Fibroblast of the aortic adventitia (primary cell): ENCODE measurements around the gene OSER1. TPM values are rescaled to one million over a fixed set of nuclear protein-coding genes. Genes with fewer than 3 reads are reported as not detected.

Experiments used
- DNase-seq: peaks from one replicate; pipeline ENCODE4 v3.0.0-alpha.2; 2010; ENCODE audit warnings: low read depth
- H3K4me3 ChIP-seq: 2 replicates; pipeline ENCODE4 v1.5.1; 2011; ENCODE audit warnings: low read depth, mild to moderate bottlenecking, control low read depth, low read length, moderate library complexity
- total RNA-seq: library from RNA; depleted of rRNA; stranded (reverse); fragments of >200 nt; gene quantifications from 2 replicates; pipeline ENCODE4 v1.2.3, GENCODE V29; 2012; ENCODE audit warnings: low replicate concordance
- TF ChIP-seq, protein P1 (sequence below): IDR thresholded peaks from 2 replicates; pipeline ENCODE4 v1.5.1; 2011; ENCODE audit warnings: mild to moderate bottlenecking, low read length, control low read depth, inconsistent platforms; ENCODE audit not compliant: insufficient read depth

The OSER1 gene
- total RNA-seq, 1 donor = 45.1 TPM

DNA sequence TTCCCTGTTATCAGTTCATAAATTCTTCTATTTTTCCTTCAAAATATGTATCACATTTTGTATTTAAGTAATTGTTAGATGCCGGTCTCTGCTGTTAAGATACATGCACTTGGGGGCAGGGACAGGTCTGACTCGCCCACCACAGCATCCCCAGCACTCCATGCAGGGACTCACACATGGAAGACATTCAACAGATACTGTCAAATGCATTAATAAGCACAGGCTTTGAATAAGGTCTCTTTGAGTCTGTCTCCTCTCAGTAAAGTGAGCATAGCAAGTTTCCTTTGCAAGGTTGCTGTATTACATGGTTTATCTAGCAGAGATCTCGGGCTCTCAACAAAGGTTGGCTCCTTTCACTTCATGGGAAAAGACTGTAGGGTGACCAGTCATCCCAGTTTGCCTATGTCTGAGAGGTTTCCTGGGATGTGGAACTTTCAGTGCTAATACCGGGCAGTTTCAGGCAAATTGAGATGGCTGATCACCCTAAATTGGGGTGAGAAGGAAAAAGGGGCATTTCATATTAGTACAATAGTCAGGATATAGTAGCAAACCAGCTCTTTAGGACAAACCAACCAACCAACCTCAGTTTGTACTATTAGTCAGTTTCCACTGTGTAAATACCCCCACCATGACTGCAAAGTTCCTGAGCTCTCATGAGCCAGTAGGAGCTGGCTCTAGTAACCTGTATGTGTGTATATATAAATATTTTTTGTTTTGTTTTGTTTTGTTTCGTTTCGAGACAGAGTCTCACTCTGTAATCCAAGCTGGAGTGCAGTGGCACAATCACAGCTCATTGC is 38.6 kb downstream of the OSER1 start:
- H3K4me3 ChIP-seq = no peak overlapping the region
- TF ChIP-seq, protein P1, sequence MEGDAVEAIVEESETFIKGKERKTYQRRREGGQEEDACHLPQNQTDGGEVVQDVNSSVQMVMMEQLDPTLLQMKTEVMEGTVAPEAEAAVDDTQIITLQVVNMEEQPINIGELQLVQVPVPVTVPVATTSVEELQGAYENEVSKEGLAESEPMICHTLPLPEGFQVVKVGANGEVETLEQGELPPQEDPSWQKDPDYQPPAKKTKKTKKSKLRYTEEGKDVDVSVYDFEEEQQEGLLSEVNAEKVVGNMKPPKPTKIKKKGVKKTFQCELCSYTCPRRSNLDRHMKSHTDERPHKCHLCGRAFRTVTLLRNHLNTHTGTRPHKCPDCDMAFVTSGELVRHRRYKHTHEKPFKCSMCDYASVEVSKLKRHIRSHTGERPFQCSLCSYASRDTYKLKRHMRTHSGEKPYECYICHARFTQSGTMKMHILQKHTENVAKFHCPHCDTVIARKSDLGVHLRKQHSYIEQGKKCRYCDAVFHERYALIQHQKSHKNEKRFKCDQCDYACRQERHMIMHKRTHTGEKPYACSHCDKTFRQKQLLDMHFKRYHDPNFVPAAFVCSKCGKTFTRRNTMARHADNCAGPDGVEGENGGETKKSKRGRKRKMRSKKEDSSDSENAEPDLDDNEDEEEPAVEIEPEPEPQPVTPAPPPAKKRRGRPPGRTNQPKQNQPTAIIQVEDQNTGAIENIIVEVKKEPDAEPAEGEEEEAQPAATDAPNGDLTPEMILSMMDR = no peak
- no peak for DNase-seq

DNA sequence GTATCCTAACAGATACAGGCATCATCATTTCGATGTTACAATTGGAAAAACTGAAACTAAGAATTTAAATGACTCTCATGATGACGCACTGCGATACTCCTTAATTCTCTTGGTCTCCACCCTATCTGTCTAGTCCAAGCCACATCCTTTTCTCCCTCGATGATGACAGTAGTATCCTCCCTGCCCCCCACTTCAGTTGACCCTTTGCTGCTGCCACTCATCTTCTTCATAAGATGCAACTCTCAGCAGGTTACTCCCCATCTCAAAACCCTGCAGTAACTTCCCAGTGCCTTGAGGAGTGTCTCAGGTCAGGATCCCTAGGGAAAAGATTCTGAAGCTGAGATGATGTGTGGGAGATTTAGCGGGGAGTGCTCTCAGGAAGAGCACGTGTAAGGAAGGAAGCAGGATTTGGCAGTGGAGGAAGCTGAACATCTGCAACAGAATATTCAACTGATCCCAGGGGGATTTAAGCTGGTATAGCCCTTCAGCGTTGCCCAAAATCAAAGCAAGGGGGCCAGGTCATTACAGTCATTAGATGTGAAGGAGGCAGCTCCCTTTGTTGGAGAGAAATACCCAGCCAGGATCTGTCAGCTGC is 39.7 kb downstream of the OSER1 start:
- no peak overlapping the region for H3K4me3 ChIP-seq
- TF ChIP-seq, protein P1 = no peak
- DNase-seq = peak; percentile 24

- TF ChIP-seq, protein P1 = no peak
Measured at GRCh38 chr20:44167736-44168135, 42.8 kb downstream of the OSER1 start.

GRCh38 chr20:44166477-44166876 is 44.1 kb downstream of the OSER1 start:
- TF ChIP-seq, protein P1 = no peak
- peak; percentile 31 for DNase-seq
- H3K4me3 ChIP-seq = no peak overlapping the region

More at GRCh38 chr20:44167736-44168135, 42.8 kb downstream of the OSER1 start:
- no peak overlapping the region for H3K4me3 ChIP-seq
- no peak for DNase-seq

GRCh38 chr20:44166008-44166407 is 44.6 kb downstream of the OSER1 start:
- H3K4me3 ChIP-seq = no peak overlapping the region
- DNase-seq = peak; percentile 25
- TF ChIP-seq, protein P1 = no peak

DNA sequence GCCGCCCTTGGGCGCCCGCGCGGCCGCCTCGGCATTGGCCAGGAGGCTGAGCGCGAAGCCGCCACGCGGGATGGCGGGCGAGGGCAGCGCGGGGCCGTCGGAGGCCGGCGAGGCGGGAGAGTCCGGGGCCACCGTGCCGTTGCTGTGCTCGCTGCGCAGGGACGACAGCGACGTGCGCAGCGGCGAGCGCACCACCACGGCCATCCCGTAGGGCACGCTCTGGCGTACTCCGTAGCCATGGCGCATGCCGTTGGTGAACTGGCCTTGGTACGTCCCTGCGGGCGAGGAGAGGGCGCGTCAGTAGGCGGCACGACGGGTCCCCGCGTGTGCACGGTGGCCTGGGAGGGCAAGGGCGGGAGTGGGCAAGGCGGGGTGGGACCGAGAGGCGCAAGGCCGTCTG is 50.4 kb downstream of the OSER1 start:
- DNase-seq = no peak
- TF ChIP-seq, protein P1 = no peak
- H3K4me3 ChIP-seq = no peak overlapping the region

GRCh38 chr20:44159711-44160110 is 50.9 kb downstream of the OSER1 start:
- TF ChIP-seq, protein P1 = no peak
- no peak for DNase-seq
- no peak overlapping the region for H3K4me3 ChIP-seq
